NCI-H1694 treated with DMSO at 0.1 percent for 48 hours (cell line): Measurements from ENCODE around the gene KCND1.
A peak's percentile ranks its signal among the peaks of the same experiment; 100 is the strongest.

ENCODE experiments used
- DNase-seq: peaks from one replicate; lab custom pipeline; 2025; lab: John Stamatoyannopoulos, UW

The KCND1 gene

GRCh38 chrX:48974574-48974973 is 2.9 kb upstream of the KCND1 start:
- DNase-seq, result no peak

GRCh38 chrX:48974033-48974432 is 2.4 kb upstream of the KCND1 start:
- DNase-seq, result no peak

- peak; percentile 52 for DNase-seq
These were observed 848 bp upstream of the KCND1 start for GRCh38 chrX:48972220-48973164.

- DNase-seq, result no peak
These were observed 2.2 kb downstream of the KCND1 start for GRCh38 chrX:48969471-48969870.

- no peak for DNase-seq
These were observed 3.3 kb downstream of the KCND1 start for GRCh38 chrX:48968377-48968776.

- DNase-seq, result no peak
These were observed 4.7 kb downstream of the KCND1 start for GRCh38 chrX:48966796-48967579.

- no peak for DNase-seq
These were observed 5.7 kb downstream of the KCND1 start for GRCh38 chrX:48965959-48966358.

- DNase-seq, result no peak
These were observed 10.0 kb downstream of the KCND1 start for GRCh38 chrX:48961585-48962091.

- DNase-seq, result no peak
These were observed 11.4 kb downstream of the KCND1 start for GRCh38 chrX:48960291-48960690.

- DNase-seq, result no peak
These were observed 13.0 kb downstream of the KCND1 start for GRCh38 chrX:48958635-48959094.

GRCh38 chrX:48957827-48958634 is 13.6 kb downstream of the KCND1 start:
- peak; percentile 95 for DNase-seq

GRCh38 chrX:48957477-48957826 is 14.2 kb downstream of the KCND1 start, which contains the start of gene OTUD5:
OTUD5 (minus strand) TSS chrX:48957607; CDS start chrX:48957570, 37 bp downstream.
- DNase-seq, result peak; percentile 73

- no peak for DNase-seq
These were observed 14.8 kb downstream of the KCND1 start for GRCh38 chrX:48956728-48957414.

GRCh38 chrX:48948589-48948988 is 23.1 kb downstream of the KCND1 start:
- DNase-seq, result no peak

- peak; percentile 21 for DNase-seq
These were observed 25.9 kb downstream of the KCND1 start for GRCh38 chrX:48945517-48946348.

- no peak for DNase-seq
These were observed 28.7 kb downstream of the KCND1 start for GRCh38 chrX:48942895-48943294.

GRCh38 chrX:48940404-48940955 is 31.2 kb downstream of the KCND1 start:
- no peak for DNase-seq

- DNase-seq, result no peak
These were observed 32.0 kb downstream of the KCND1 start for GRCh38 chrX:48939524-48940228.

- no peak for DNase-seq
These were observed 32.8 kb downstream of the KCND1 start for GRCh38 chrX:48938721-48939425.
